PC-3 (cell line): ENCODE measurements around the gene FYTTD1. TPM values are rescaled to one million over a fixed set of nuclear protein-coding genes. Genes with fewer than 3 reads are reported as not detected.
A peak's percentile ranks its signal among the peaks of the same experiment; 100 is the strongest.

ENCODE experiments used
- ATAC-seq: fragments of 200-7000 bp; cut with Tn5 transposase; 2 replicates; pipeline ENCODE4 v1.9.1; 2020; ENCODE audit warnings: mild to moderate bottlenecking, moderate library complexity
- BruUV-seq: library from RNA; stranded (reverse); fragments of 400-500 nt; replicated peaks from 2 replicates; lab custom pipeline; 2021; lab: Mats Ljungman, UMichigan
- CTCF ChIA-PET: fragments of 300-600 bp; sonication (Branson Sonifier 250); formaldehyde crosslinking; loops from one replicate; lab custom pipeline; 2022; ENCODE audit warnings: antibody characterized with exemption; lab: Charles Lee
- POLR2A ChIA-PET: fragments of 300-600 bp; sonication (Branson Sonifier 250); formaldehyde crosslinking; loops from one replicate; lab custom pipeline; 2022; ENCODE audit warnings: antibody characterized with exemption; ENCODE audit not compliant: unreplicated experiment; lab: Charles Lee
- DNase-seq: peaks from one replicate; pipeline ENCODE4 v3.0.0-alpha.2; 2015
- H2AFZ ChIP-seq: fragments of 300-600 bp; sonication (generic); 2 replicates; pipeline ENCODE4 v1.6.0; 2016; ENCODE audit warnings: antibody characterized with exemption, low read length
- H3F3A ChIP-seq: fragments of 300-600 bp; sonication (generic); one replicate; pipeline ENCODE4 v1.6.0; 2017; ENCODE audit warnings: antibody characterized with exemption, low read length, control low read depth, mild to moderate bottlenecking; ENCODE audit not compliant: unreplicated experiment
- H3K27ac ChIP-seq: fragments of 300-600 bp; sonication (generic); 2 replicates; pipeline ENCODE4 v1.5.1; 2016; ENCODE audit warnings: mild to moderate bottlenecking, low read length
- H3K27me3 ChIP-seq: fragments of 300-600 bp; sonication (generic); 2 replicates; pipeline ENCODE4 v1.6.1; 2016; ENCODE audit warnings: low read length, mixed read lengths
- H3K36me3 ChIP-seq: fragments of 300-600 bp; sonication (generic); 2 replicates; pipeline ENCODE4 v1.6.1; 2016; ENCODE audit warnings: low read depth, mixed run types, low read length, mixed read lengths
- H3K4me1 ChIP-seq: fragments of 300-600 bp; sonication (generic); 2 replicates; pipeline ENCODE4 v1.5.1; 2016; ENCODE audit warnings: low read length; ENCODE audit not compliant: insufficient read depth
- H3K4me2 ChIP-seq: fragments of 300-600 bp; sonication (generic); 2 replicates; pipeline ENCODE4 v1.6.0; 2016; ENCODE audit warnings: low read length
- H3K4me3 ChIP-seq: fragments of 300-600 bp; sonication (generic); 2 replicates; pipeline ENCODE4 v1.5.1; 2016; ENCODE audit warnings: mild to moderate bottlenecking, low read length, mixed read lengths
- H3K79me2 ChIP-seq: fragments of 300-600 bp; sonication (generic); 2 replicates; pipeline ENCODE4 v1.6.1; 2017; ENCODE audit warnings: low read length, mixed read lengths
- H3K9ac ChIP-seq: fragments of 300-600 bp; sonication (generic); 2 replicates; pipeline ENCODE4 v1.6.0; 2016; ENCODE audit warnings: mild to moderate bottlenecking, low read length
- H3K9me2 ChIP-seq: fragments of 300-600 bp; sonication (generic); replicated peaks from 2 replicates; pipeline ENCODE4 v1.6.1; 2016; ENCODE audit warnings: mixed run types, low read length, mixed read lengths
- H3K9me3 ChIP-seq: fragments of 300-600 bp; sonication (generic); 2 replicates; pipeline ENCODE4 v1.6.1; 2016; ENCODE audit warnings: low read length, mixed read lengths
- H4K20me1 ChIP-seq: fragments of 300-600 bp; sonication (generic); 2 replicates; pipeline ENCODE4 v1.6.1; 2016; ENCODE audit warnings: low read length, mixed read lengths
- CTCF ChIP-seq: fragments of 300-600 bp; sonication (generic); conservative IDR thresholded peaks from 2 replicates; pipeline ENCODE4 v1.5.1; 2017; ENCODE audit warnings: antibody characterized with exemption, low read depth, mild to moderate bottlenecking, low read length
- EZH2 ChIP-seq: fragments of 300-600 bp; sonication (generic); IDR thresholded peaks from one replicate; pipeline ENCODE4 v1.6.1; 2017; ENCODE audit warnings: antibody characterized with exemption, mild to moderate bottlenecking, low read length; ENCODE audit not compliant: unreplicated experiment
- EZH2phosphoT487 ChIP-seq: fragments of 300-600 bp; sonication (generic); IDR thresholded peaks from 2 replicates; pipeline ENCODE4 v1.6.1; 2018; ENCODE audit warnings: mild to moderate bottlenecking, antibody characterized with exemption, low read length, borderline replicate concordance
- intact Hi-C: fragments of 100-400 bp; cut with micrococcal nuclease; formaldehyde crosslinking; loops from 2 replicates; pipeline ENCODE4 v1.9.0; 2023
- total RNA-seq: library from RNA; depleted of rRNA; stranded (reverse); fragments of >200 nt; gene quantifications from 2 replicates; pipeline ENCODE4 v1.2.3, GENCODE V29; 2014

The FYTTD1 gene
- total RNA-seq, 1 experiment from 2014 or later: 85.4 TPM

- ChIA-PET CTCF (no interaction called here), POLR2A (no interaction called here)
- H3K79me2 ChIP-seq: peaks cover 88% of the 10 kb centered on the region
- DNase-seq (peak; percentile 66), ATAC-seq (no peak)
- no peak overlapping the region for H3K4me2 ChIP-seq
- no TSS peak for BruUV-seq
- no peaks in the 10 kb centered on the region for H3F3A ChIP-seq
- H3K27ac ChIP-seq: peak overlapping the region; percentile 5; the same call in 1 of the 2 replicates
- intact Hi-C loops: no loop called here
- peaks cover 20% of the 10 kb centered on the region for H4K20me1 ChIP-seq
- no peaks in the 10 kb centered on the region for H3K36me3 ChIP-seq
- no peak overlapping the region for H3K4me3 ChIP-seq
- H3K4me1 ChIP-seq: peaks cover 17% of the 10 kb centered on the region; the same call in 1 of the 2 replicates
- H3K9ac ChIP-seq: no peak overlapping the region
- no peak overlapping the region for H2AFZ ChIP-seq
- no peaks in the 10 kb centered on the region for H3K9me2 ChIP-seq
- no peak for TF ChIP-seq CTCF
- TF ChIP-seq EZH2phosphoT487: no peak
- TF ChIP-seq EZH2: no peak
- no peaks in the 10 kb centered on the region for H3K27me3 ChIP-seq
- H3K9me3 ChIP-seq: no peaks in the 10 kb centered on the region
These were observed 45.5 kb downstream of the FYTTD1 start for GRCh38 chr3:197795200-197795599.

GRCh38 chr3:197796087-197796486, 46.4 kb downstream of the FYTTD1 start:
- Histone ChIP-seq H3K9ac (no peak overlapping the region), H3F3A (no peaks in the 10 kb centered on the region), H3K9me3 (no peaks in the 10 kb centered on the region), H3K79me2 (peaks cover 95% of the 10 kb centered on the region), H3K36me3 (no peaks in the 10 kb centered on the region), H3K9me2 (no peaks in the 10 kb centered on the region), H3K4me1 (peaks cover 17% of the 10 kb centered on the region; the same call in 1 of the 2 replicates), H3K4me3 (no peak overlapping the region), H3K4me2 (no peak overlapping the region), H2AFZ (no peak overlapping the region), H3K27ac (no peak overlapping the region), H4K20me1 (peaks cover 20% of the 10 kb centered on the region), H3K27me3 (no peaks in the 10 kb centered on the region)
- CTCF ChIA-PET: no interaction called here
- TF ChIP-seq EZH2 (no peak), CTCF (no peak), EZH2phosphoT487 (no peak)
- intact Hi-C loops: no loop called here
- no peak for DNase-seq
- POLR2A ChIA-PET: no interaction called here
- no TSS peak for BruUV-seq
- no peak for ATAC-seq

GRCh38 chr3:197798863-197799262, 49.2 kb downstream of the FYTTD1 start:
- TF ChIP-seq CTCF (no peak), EZH2 (no peak), EZH2phosphoT487 (no peak)
- ChIA-PET CTCF (no interaction called here), POLR2A (no interaction called here)
- Histone ChIP-seq H3K4me3 (no peak overlapping the region), H3K4me1 (peaks cover 26% of the 10 kb centered on the region), H2AFZ (no peak overlapping the region), H3K27me3 (no peaks in the 10 kb centered on the region), H3K36me3 (no peaks in the 10 kb centered on the region), H3K9me2 (no peaks in the 10 kb centered on the region), H3K4me2 (no peak overlapping the region), H3F3A (no peaks in the 10 kb centered on the region), H4K20me1 (peaks cover 24% of the 10 kb centered on the region), H3K27ac (no peak overlapping the region), H3K9me3 (no peaks in the 10 kb centered on the region), H3K79me2 (peaks cover 97% of the 10 kb centered on the region), H3K9ac (no peak overlapping the region)
- ATAC-seq: no peak
- BruUV-seq: no TSS peak
- intact Hi-C loops: no loop called here
- no peak for DNase-seq
